ENCODE results near the gene CLSTN1.

Gene CLSTN1

DNA sequence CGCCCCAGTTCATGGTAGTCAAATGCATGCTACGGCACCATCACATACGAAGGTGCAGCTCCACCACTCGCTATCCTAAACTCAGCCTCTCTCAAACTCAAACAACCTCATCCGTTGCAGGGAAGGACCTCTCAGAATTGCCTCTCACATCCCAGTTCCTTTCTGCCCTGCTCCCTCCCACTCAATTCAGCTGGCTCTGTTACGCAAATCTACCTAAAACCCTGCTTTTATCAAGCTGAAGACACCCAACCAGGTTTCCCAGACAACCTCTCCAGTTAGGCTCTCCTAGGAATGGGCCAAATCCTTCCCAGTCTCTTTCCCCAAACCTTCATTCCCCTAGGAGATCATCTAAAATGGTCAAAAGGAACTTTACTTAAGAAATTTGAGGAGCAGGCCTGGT, 62.9 kb downstream of the CLSTN1 start:
- TF ChIP-seq, protein P1, sequence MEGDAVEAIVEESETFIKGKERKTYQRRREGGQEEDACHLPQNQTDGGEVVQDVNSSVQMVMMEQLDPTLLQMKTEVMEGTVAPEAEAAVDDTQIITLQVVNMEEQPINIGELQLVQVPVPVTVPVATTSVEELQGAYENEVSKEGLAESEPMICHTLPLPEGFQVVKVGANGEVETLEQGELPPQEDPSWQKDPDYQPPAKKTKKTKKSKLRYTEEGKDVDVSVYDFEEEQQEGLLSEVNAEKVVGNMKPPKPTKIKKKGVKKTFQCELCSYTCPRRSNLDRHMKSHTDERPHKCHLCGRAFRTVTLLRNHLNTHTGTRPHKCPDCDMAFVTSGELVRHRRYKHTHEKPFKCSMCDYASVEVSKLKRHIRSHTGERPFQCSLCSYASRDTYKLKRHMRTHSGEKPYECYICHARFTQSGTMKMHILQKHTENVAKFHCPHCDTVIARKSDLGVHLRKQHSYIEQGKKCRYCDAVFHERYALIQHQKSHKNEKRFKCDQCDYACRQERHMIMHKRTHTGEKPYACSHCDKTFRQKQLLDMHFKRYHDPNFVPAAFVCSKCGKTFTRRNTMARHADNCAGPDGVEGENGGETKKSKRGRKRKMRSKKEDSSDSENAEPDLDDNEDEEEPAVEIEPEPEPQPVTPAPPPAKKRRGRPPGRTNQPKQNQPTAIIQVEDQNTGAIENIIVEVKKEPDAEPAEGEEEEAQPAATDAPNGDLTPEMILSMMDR (IDR thresholded peaks at IDR 0.05) = no peak
- H3K36me3 Mint-ChIP-seq (ENCODE audit: low read depth) = peaks cover 65% of the 10 kb centered on the region
- H3K27me3 Mint-ChIP-seq (ENCODE audit: low read depth, poor library complexity) = no peaks in the 10 kb centered on the region
- H3K27ac Mint-ChIP-seq = peak overlapping the region; percentile 57
- H3K9me3 Mint-ChIP-seq = peaks cover 12% of the 10 kb centered on the region
- DNase-seq = no peak
- H3K4me1 Mint-ChIP-seq = peaks cover 5% of the 10 kb centered on the region
- no peak overlapping the region for H3K4me3 Mint-ChIP-seq

GRCh38 chr1:9759939-9760338, 63.8 kb downstream of the CLSTN1 start:
- H3K36me3 Mint-ChIP-seq (ENCODE audit: low read depth) = peaks cover 73% of the 10 kb centered on the region
- H3K4me3 Mint-ChIP-seq = no peak overlapping the region
- no peak overlapping the region for H3K27ac Mint-ChIP-seq
- peaks cover 12% of the 10 kb centered on the region for H3K9me3 Mint-ChIP-seq
- no peak for DNase-seq
- no peaks in the 10 kb centered on the region for H3K27me3 Mint-ChIP-seq (ENCODE audit: low read depth, poor library complexity)
- TF ChIP-seq, protein P1 (IDR thresholded peaks at IDR 0.05) = no peak
- peaks cover 4% of the 10 kb centered on the region for H3K4me1 Mint-ChIP-seq

- H3K36me3 Mint-ChIP-seq (ENCODE audit: low read depth) = peaks cover 70% of the 10 kb centered on the region
- no peaks in the 10 kb centered on the region for H3K4me1 Mint-ChIP-seq
- no peak for DNase-seq
- H3K27me3 Mint-ChIP-seq (ENCODE audit: low read depth, poor library complexity) = no peaks in the 10 kb centered on the region
- H3K9me3 Mint-ChIP-seq = peaks cover 12% of the 10 kb centered on the region
- no peak overlapping the region for H3K27ac Mint-ChIP-seq
- TF ChIP-seq, protein P1 (IDR thresholded peaks at IDR 0.05) = no peak
- H3K4me3 Mint-ChIP-seq = no peak overlapping the region
Measured at GRCh38 chr1:9758559-9759121, 65.1 kb downstream of the CLSTN1 start.

DNA sequence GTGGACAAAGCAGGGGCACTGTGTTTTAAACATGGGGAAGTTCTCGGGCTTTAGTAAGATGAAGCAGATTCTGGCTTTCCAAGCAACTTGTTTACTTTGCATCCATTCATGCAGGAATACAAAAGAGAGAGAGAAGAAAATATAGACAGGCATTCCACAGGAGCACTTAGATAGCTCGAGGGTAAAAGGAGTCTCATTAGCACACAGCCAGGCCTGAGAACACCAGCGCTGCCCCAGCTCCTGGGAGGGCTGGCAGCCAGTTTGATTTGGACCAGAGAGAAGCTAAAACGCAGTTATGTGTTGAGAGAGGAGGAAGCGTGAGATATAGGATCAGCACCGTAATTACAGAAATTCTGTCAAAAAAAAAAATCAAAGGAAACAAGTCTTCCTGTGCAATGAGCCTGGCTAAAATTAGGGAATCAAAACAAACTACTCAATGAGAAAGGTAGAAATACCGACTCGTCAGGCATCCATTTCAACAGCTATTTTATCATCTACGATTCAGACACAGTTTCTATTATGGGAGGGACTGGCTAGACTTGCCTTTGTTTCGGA, 68.2 kb downstream of the CLSTN1 start:
- Mint-ChIP-seq H3K27ac (peak overlapping the region; percentile 92), H3K4me3 (no peak overlapping the region), H3K9me3 (peaks cover 12% of the 10 kb centered on the region), H3K36me3 (ENCODE audit: low read depth) (peaks cover 74% of the 10 kb centered on the region), H3K4me1 (no peaks in the 10 kb centered on the region), H3K27me3 (ENCODE audit: low read depth, poor library complexity) (no peaks in the 10 kb centered on the region)
- DNase-seq = no peak
- TF ChIP-seq, protein P1 (IDR thresholded peaks at IDR 0.05) = no peak

DNA sequence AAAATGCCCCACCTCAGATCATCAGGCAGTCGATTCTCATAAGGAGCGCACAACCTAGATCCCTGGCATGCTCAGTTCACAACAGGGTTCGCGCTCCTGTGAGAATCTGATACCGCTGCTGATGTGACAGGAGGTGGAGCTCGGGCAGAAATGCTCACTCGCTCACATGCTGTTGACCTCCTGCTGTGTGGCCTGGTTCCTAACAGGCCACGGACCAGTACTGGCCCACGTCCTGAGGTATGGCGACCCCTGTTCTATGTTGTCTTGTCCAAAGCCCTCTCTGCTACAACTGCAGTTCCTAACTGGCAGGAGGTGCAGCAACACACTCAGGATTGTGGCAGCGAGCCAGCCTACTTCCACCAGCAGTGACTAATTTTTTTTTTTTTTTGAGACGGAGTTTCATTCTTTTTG, 70.6 kb downstream of the CLSTN1 start:
- TF ChIP-seq, protein P1 (IDR thresholded peaks at IDR 0.05) = no peak
- Mint-ChIP-seq H3K4me1 (no peaks in the 10 kb centered on the region), H3K27me3 (ENCODE audit: low read depth, poor library complexity) (no peaks in the 10 kb centered on the region), H3K4me3 (no peak overlapping the region), H3K36me3 (ENCODE audit: low read depth) (peaks cover 85% of the 10 kb centered on the region), H3K9me3 (peaks cover 7% of the 10 kb centered on the region), H3K27ac (peak overlapping the region; percentile 91)
- DNase-seq = no peak

GRCh38 chr1:9751971-9752370, 71.8 kb downstream of the CLSTN1 start:
- Mint-ChIP-seq H3K4me3 (no peak overlapping the region), H3K9me3 (no peaks in the 10 kb centered on the region), H3K27ac (no peak overlapping the region), H3K27me3 (ENCODE audit: low read depth, poor library complexity) (no peaks in the 10 kb centered on the region), H3K36me3 (ENCODE audit: low read depth) (peaks cover 86% of the 10 kb centered on the region), H3K4me1 (no peaks in the 10 kb centered on the region)
- no peak for DNase-seq
- TF ChIP-seq, protein P1 (IDR thresholded peaks at IDR 0.05) = no peak

Measured in nephron progenitor cell (in vitro differentiated cells).